IPS-18c (cell line): ENCODE data around the gene ADGRB3.
"Not testable (repeated sequence)": the region's sequence is repeated elsewhere in the genome, so short reads cannot be mapped to it uniquely, and the experiment has no call there.

Experiments used
- H3K4me3 ChIP-seq: 2 replicates; pipeline ENCODE4 v1.7.0; 2013; ENCODE audit warnings: low read depth, mild to moderate bottlenecking, low read length, moderate library complexity; ENCODE audit not compliant: insufficient read depth
- H3K9me3 ChIP-seq: one replicate; pipeline ENCODE4 v1.6.1; 2013; ENCODE audit warnings: mild to moderate bottlenecking, low read length, moderate library complexity; ENCODE audit not compliant: control insufficient read depth, insufficient read depth

ADGRB3 gene

DNA sequence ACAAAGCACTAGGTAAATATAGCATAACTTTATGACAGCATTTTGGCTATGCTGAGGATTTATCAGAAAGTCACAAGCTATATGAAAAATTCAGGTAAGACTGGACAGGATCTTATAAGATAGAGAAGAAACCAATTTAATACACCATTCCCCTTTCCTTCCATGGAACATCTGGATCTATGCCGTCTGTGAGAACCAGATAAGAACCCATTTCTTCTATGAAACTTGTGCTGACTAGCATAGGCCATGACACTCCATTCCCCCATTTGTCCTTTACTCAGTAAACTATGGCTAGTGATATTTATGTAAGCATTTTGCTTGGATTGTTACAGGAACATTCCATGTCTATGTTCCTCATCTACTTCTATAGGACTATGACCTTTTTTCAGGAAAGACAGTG is 437.7 kb downstream of the ADGRB3 start:
- H3K9me3 ChIP-seq, result no peaks in the 10 kb centered on the region
- H3K4me3 ChIP-seq, result no peak overlapping the region

DNA sequence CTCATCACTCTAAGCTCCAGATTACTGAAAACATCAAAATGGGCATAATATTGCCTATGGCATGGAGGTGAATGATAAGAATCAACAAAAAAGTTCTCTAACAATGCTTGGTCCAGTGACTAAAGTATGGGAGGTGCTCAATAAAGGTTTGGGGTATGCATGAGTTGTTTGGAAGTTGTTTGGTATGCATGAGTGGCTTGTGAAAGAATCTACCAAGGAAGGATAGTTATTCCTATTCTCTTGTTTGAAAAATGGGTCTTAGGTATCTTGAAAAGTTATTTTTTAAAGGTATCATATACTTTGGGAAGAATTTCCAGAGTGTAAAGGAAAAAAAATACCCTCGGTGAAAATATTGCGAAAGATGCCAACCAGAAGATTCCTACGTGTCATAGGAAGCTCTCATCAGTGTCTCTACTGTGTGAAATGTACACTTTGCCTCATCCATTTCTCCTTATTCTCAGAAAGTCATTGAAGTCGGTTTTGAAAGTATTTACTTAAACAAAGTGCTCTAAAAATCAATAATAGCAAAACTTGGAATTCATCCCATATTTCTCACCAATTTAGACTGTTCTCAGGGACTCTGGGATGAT is 449.8 kb downstream of the ADGRB3 start:
- H3K4me3 ChIP-seq, result no peak overlapping the region
- H3K9me3 ChIP-seq, result no peaks in the 10 kb centered on the region

DNA sequence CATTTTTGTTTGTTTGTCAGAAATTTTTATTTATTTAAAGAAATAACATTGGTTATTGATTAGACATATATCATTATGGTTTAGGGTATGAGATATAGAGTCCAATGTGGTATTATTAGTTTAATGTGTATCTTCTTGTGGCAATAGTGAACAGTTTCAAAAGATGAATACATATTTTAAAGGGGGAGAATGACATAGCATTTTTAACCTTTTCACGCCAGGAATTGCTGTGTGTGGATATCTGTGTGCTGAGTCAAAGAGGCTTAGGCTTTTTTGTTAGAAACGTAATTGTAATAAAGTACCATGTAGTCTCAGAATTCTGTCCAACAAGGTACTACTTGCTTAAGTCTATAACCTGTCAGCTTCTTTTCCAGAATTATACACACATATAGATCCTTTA is 451.6 kb downstream of the ADGRB3 start:
- Histone ChIP-seq H3K4me3 (no peak overlapping the region), H3K9me3 (no peaks in the 10 kb centered on the region)

DNA sequence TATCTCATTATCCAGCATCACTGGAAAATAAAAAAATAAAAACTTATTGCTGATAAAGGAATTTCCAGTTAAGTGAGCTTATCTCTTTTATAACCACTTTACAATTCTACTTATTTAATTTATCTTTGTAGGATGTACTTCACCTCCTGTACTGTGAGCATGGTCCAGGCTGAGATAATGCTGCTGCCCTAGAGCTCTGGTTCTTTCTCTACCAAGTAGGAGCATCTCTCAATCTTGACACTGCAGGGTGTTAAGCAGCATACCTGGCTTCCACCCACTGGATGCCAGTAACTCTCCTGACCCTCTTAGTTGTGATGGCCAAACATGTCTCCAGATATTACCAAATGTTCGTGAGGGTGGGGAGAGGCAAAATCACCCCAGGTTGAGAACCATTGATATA is 454.5 kb downstream of the ADGRB3 start:
- Histone ChIP-seq H3K4me3 (no peak overlapping the region), H3K9me3 (no peaks in the 10 kb centered on the region)

DNA sequence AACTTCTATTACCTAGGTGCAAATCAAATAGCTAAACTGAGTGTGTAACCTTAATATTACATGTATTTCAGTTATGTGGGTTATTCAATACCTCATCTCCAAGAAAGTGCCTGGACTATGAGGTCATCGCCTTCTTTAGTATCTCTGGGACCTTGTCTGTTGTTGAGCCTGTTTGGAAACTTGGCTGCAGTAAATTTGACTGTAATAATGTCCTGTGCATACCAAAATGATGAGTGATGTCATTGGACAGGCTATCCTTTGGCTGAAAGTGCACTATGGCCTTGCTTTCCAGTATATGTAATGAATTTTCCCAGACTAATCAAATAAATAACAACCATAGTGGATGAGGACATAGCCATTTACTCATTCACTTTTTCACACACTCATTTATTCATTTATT is 455.1 kb downstream of the ADGRB3 start:
- Histone ChIP-seq H3K9me3 (no peaks in the 10 kb centered on the region), H3K4me3 (no peak overlapping the region)

DNA sequence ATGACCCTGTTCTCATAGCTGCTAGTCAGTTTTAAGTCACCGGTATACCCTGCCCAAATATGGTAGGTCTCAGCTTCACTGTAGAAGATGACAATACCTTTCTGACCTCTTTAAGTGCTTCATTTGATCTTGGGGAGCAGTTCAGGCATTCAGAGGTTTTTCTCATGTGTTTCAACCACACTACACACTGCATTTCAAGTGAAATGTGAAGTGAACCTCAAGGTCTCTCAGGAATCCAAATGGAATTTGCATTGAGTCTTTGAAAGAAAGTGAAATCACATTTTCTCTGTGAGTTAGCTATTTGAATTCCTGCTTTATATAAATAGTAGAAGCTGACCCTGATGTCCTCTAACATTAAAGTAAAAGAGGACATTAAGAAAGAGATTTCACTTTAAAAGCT is 461.6 kb downstream of the ADGRB3 start:
- Histone ChIP-seq H3K9me3 (no peaks in the 10 kb centered on the region), H3K4me3 (no peak overlapping the region)

DNA sequence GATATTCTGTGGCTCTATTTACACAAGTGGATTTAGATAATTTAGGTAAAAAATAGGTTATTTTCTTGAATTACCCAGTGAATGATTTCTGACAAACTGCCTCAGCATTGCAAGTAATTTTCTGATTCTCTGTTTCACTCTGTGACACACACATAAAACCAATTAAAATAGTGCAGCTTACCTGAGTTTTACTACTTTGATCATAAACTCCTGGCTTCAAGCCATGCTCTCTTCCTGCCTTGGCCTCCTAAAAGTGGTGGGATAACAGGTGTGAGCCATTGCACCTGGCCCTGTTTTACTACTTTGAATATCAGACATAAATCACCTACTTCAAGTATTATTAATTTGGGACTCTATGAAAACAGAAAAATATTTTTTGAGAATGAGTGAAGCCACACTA is 462.9 kb downstream of the ADGRB3 start:
- no peak overlapping the region for H3K4me3 ChIP-seq
- H3K9me3 ChIP-seq, result no peaks in the 10 kb centered on the region

DNA sequence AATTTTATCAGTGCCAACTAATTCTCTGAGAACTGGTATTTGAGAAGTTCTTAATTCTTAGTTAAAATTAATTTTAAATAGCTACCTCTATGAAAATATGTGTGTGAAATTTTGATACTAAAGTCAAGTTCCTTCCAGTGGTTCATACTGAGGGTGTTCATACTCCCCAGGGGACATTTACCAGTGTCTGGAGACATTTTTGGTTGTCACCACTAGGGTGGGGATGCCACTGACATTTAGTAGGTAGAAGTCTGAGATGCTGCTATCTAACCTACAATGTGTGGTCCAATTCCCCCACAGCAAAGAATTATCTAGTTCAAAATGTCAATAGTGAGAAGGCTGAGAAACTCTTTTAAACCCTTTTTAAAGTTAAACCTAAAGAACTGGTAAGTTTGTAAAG is 463.8 kb downstream of the ADGRB3 start:
- Histone ChIP-seq H3K9me3 (no peaks in the 10 kb centered on the region), H3K4me3 (no peak overlapping the region)

DNA sequence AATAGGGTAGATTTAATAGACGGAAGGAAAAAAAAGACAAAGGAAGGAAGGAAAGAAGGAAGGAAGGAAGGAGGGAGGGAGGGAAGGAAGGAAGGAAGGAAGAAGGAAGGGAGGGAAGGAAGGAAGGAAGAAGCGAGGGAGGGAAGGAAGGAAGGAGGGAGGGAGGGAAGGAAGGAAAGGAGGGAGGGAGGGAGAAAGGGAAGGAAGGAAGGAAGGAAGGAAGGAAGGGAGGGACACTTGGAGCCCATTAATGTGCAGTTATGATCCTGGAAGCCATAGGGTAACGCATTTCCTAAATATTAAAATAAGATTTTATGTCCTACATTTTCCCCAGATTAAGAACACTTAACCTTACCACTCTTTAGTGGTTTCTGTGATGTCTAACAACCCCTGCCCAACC is 465.7 kb downstream of the ADGRB3 start:
- no peaks in the 10 kb centered on the region for H3K9me3 ChIP-seq
- H3K4me3 ChIP-seq, result no peak overlapping the region

DNA sequence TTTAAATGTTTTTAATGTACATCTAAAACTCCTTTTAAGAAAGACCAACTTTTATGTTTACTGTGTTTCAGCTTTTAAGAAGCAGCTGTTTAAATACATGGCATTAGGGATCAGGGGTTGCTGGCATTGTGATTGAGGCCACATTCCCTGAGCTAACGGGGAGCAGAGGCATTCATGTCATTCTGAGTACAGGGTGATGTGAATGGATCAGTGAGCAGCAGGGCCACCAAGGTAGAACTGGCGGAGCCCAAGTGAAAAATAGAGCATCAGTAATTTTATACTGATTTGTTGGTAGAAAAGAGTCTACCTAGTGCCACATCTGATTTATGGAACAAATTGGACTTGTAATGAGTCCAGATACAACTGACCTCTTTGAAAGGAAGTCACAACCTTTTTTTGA is 467.3 kb downstream of the ADGRB3 start:
- Histone ChIP-seq H3K9me3 (no peaks in the 10 kb centered on the region), H3K4me3 (no peak overlapping the region)

DNA sequence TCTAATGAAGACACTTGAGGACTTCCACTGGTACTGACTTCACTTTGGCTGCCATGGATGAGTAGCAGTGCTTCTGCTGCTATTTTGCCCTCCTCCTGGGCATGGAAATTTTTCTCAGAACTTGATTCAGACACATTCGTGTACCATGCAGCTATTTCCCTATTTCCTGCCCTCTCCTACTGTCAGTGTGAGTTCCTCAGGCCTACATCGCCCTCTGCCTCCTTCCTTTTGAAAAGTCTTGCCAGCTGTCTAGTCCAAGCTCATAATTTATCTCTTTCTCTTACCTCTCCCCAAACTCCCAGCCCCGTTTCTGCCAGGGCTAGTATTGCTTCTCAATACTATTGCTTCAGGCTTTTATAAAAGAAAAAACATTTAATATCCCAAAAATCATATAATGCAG is 470.2 kb downstream of the ADGRB3 start:
- no peak overlapping the region for H3K4me3 ChIP-seq

DNA sequence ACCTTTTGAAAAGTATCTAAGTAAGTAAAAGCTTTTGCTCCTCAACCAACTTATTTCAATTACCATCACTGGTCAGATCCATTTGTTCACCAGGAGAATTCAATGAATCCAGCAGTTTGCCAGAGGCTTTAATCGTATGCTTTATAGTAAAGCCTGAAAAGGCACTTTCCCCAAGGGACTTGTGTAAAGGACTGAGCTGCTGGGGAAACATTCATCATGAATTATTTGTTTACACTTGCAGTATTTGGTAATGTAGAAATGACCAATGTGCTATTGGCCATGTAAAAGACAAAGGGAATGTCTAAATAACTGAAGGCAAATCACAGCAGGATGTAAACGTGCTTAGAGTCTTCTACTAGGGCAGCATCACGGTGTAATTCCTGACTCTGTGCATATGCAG is 471.4 kb downstream of the ADGRB3 start:
- no peaks in the 10 kb centered on the region for H3K9me3 ChIP-seq
- H3K4me3 ChIP-seq, result no peak overlapping the region

More for the DNA sequence above, 470.2 kb downstream of the ADGRB3 start:
- no peaks in the 10 kb centered on the region for H3K9me3 ChIP-seq

DNA sequence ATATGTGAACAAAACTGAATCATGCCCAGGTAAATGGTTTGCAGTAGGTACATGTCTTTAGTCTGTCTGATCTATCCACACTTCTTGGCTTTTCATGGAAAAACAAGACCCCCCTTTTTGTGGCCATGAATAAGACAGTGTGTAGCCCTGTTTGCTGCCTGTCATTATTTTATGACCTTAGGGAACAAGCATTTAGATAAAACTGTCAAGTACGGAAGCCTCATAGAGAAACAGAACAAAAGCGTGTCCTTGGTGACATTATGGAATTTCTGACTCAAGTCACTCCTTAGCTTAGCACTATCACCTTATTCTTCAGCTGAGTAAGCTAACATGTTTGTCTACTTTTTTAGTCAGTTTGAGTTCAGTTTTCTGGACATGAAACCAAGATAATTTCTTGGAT is 476.2 kb downstream of the ADGRB3 start:
- H3K9me3 ChIP-seq, result no peaks in the 10 kb centered on the region
- no peak overlapping the region for H3K4me3 ChIP-seq

DNA sequence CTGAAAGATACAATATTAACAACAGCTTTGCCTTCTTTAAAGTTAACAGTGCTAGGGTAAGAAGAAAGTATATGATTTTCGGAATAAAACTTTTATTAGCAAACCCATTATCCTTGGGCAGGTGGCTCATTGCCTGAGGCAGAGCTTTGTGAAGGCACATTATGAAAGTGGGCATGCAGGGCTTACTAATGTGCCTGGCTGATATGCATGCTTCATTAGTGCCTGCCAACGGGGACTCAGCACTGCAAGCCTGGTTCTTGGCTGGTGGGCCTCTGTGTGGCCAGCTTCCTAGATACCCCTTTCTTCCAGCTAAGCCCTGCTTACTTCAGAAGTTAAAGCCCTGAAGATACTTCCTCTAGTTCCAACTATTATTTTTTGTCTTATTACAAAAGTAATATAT is 481.6 kb downstream of the ADGRB3 start:
- no peak overlapping the region for H3K4me3 ChIP-seq
- peaks cover 6% of the 10 kb centered on the region for H3K9me3 ChIP-seq

DNA sequence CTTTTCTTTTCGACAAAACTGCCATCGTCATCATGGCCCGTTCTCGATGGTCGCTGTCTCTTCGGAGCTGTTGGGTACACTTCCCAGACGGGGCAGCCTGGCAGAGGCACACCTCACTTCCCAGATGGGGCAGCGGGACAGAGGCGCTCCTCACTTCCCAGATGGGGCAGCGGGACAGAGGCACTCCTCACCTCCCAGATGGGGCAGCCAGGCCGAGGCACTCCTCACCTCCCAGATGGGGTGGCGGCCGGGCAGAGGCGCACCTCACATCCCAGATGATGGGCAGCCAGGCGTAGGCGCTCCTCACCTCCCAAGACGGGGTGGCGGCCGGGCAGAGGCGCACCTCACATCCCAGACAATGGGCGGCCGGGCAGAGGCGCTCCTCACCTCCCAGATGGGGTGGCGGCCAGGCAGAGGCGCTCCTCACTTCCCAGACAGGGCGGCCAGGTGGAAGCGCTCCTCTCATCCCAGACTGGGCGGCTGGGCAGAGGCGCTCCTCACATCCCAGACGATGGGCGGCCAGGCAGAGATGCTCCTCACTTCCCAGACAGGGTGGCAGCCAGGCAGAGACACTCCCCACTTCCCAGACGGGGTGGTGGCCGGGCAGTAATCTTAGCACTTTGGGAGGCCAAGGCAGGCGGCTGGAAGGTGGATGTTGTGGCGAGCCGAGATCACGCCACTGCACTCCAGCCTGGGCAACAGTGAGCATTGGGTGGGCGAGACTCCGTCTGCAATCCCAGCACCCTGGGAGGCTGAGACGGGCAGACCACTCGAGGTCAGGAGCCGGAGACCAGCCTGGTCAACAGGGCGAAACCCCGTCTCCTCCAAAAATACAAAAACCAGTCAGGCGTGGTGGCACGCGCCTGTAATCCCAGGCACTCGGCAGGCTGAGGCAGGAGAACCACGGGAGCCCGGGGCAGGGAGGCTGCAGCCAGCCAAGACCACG is 486.7 kb downstream of the ADGRB3 start:
- not testable (repeated sequence) for H3K4me3 ChIP-seq
- H3K9me3 ChIP-seq, result peaks cover 11% of the 10 kb centered on the region

DNA sequence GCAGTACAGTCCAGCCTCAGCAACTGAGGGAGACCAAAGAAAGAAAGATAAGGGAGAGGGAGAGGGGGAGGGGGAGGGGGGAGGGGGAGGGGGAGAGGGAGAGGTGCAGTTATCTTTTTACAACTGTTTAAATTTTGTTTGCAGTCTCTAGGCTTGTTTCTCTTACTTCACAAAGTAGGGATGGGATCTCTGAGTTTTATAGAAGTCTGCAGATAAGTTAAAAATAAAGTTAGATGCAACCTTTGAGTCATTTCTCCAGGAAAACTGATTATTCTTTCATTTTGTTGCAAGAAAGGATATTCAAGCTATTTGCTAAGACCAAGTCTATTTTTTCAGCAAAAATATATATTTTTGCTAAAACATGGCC is 487.3 kb downstream of the ADGRB3 start:
- Histone ChIP-seq H3K9me3 (peaks cover 11% of the 10 kb centered on the region), H3K4me3 (no peak overlapping the region)

DNA sequence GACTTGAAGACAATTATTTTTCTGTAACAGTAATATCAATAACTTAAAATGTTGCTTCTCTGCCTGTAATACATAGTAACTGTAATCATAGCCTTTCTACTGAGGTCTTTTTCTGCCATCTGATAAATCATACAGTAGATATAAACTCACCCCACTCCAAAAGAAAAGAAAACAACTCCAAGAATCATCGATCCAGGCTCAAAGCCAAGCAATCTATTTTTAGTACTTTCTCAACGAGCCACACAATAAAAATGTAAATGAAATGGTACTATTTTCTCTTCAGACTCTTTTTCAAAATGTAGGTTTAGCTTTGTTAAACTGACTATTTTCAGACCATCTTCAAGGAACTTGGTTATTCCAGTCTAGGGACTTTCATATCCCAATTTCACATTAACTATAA is 493.3 kb downstream of the ADGRB3 start:
- Histone ChIP-seq H3K4me3 (no peak overlapping the region), H3K9me3 (no peaks in the 10 kb centered on the region)

DNA sequence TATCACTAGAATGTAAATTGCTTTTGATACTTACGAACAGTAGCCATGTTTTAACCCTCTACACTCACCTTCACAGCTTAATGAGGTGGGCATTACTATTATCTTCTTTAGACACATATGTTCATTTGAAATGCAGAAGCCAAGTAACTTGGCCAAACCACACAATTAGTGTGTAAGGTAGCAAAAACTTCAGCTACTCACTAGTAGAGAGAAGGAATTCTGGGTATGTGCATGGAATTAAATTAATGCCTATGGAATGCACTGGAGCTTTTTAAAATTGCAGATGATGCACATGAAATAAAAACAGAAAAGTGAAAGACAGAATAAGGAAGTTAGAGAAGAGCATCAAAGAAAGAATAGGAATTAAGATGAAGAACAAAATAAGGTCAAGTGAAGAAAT is 494.0 kb downstream of the ADGRB3 start:
- no peak overlapping the region for H3K4me3 ChIP-seq
- H3K9me3 ChIP-seq, result no peaks in the 10 kb centered on the region

DNA sequence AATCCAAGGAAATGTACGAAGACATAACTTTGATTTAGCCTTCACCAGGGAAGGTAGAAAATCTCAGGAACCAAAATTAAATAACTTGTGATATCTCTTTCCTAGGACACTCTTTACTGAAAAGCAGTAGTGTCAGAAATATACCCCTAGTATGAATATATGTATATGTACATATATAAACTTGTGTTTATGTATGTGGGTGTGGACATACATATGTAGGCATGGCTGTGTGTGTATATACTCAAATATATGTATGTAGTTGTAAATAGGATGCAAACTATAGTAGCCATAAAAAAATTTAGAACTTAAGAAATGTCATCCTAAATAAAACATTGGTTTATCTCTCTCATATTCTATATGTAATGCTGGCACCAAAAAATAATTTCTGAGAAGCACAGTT is 500.8 kb downstream of the ADGRB3 start:
- H3K4me3 ChIP-seq, result no peak overlapping the region

More for the DNA sequence above, 500.8 kb downstream of the ADGRB3 start:
- no peaks in the 10 kb centered on the region for H3K9me3 ChIP-seq
